T-cell (primary cell): ENCODE results near the gene ZFP1. TPM values are rescaled to one million over a fixed set of nuclear protein-coding genes. Genes with fewer than 3 reads are reported as not detected.
A peak's percentile ranks its signal among the peaks of the same experiment; 100 is the strongest.

Source experiments
- ATAC-seq, 4 experiments: fragments of 200-7000 bp in 3 of 4; fragments of 150-1000 bp in 1 of 4; cut with Tn5 transposase; replicated peaks in 1 of 4; 1 replicate in 3 of 4; 2 replicates in 1 of 4; pipeline ENCODE4 v1.10.0; 2021; ENCODE audit warnings: moderate library complexity in 3 of 4, mild to moderate bottlenecking in 2 of 4, moderate number of reproducible peaks in 1 of 4
- CTCF ChIA-PET, 2 donors: fragments of 300-600 bp; sonication (Branson Sonifier 250); formaldehyde crosslinking; loops; one replicate each; lab custom pipeline; 2022; ENCODE audit warnings: antibody characterized with exemption in 2 of 2; lab: Charles Lee
- POLR2A ChIA-PET, 2 donors: fragments of 300-600 bp; sonication (Branson Sonifier 250); formaldehyde crosslinking; loops; one replicate each; lab custom pipeline; 2022; ENCODE audit warnings: antibody characterized with exemption in 2 of 2; lab: Charles Lee
- DNase-seq, 35 experiments: peaks; one replicate each; pipeline versions ENCODE4 v3.0.0 to v3.0.0-alpha.2; 2013 to 2023
- H3K27ac ChIP-seq: one replicate; pipeline ENCODE4 v1.5.1; 2013; ENCODE audit warnings: low read length
- H3K27me3 ChIP-seq, 2 experiments: replicated peaks in 1 of 2; 1 replicate in 1 of 2; 2 replicates in 1 of 2; pipeline versions ENCODE4 v1.6.1 to v1.7.0; 2013; ENCODE audit warnings: low read length in 1 of 2, mixed read lengths in 1 of 2; ENCODE audit not compliant: control insufficient read depth in 2 of 2, insufficient read depth in 2 of 2; ENCODE audit errors: extremely low read depth in 1 of 2
- H3K36me3 ChIP-seq, 2 donors: 1 replicate in 1 of 2; 2 replicates in 1 of 2; pipeline versions ENCODE4 v1.6.1 to v1.7.0; 2013; ENCODE audit warnings: low read length in 1 of 2; ENCODE audit not compliant: control insufficient read depth in 2 of 2, insufficient read depth in 1 of 2; ENCODE audit errors: extremely low read depth in 1 of 2
- H3K4me1 ChIP-seq, 2 experiments: 1 replicate in 1 of 2; 2 replicates in 1 of 2; pipeline versions ENCODE4 v1.6.1 to v1.7.0; 2013; ENCODE audit warnings: low read length in 2 of 2, mixed read lengths in 1 of 2; ENCODE audit not compliant: insufficient read depth in 2 of 2, control insufficient read depth in 1 of 2; ENCODE audit errors: extremely low read depth in 1 of 2
- H3K4me3 ChIP-seq, 2 donors: 1 replicate in 1 of 2; 2 replicates in 1 of 2; pipeline versions ENCODE4 v1.5.1 to v1.7.0; 2013; ENCODE audit warnings: mild to moderate bottlenecking in 2 of 2, low read length in 1 of 2, moderate library complexity in 1 of 2; ENCODE audit not compliant: control insufficient read depth in 1 of 2; ENCODE audit errors: extremely low read depth in 1 of 2
- H3K9me3 ChIP-seq: 2 replicates; pipeline ENCODE4 v1.7.0; 2013
- H3K27ac Mint-ChIP-seq, 2 donors: one replicate each; pipeline ENCODE4 v1.8.0; 2020 to 2021; ENCODE audit warnings: mild to moderate bottlenecking in 2 of 2, mixed read lengths in 2 of 2
- H3K27me3 Mint-ChIP-seq, 2 donors: one replicate each; pipeline ENCODE4 v1.8.0; 2021 to 2022; ENCODE audit warnings: mixed read lengths in 2 of 2
- H3K36me3 Mint-ChIP-seq: one replicate; pipeline ENCODE4 v1.8.0; 2021; ENCODE audit warnings: mixed read lengths
- H3K4me1 Mint-ChIP-seq, 3 donors: one replicate each; pipeline ENCODE4 v1.8.0; 2020 to 2022; ENCODE audit warnings: mixed read lengths in 3 of 3, mild to moderate bottlenecking in 1 of 3
- H3K4me3 Mint-ChIP-seq, 3 donors: one replicate each; pipeline ENCODE4 v1.8.0; 2020 to 2022; ENCODE audit warnings: mild to moderate bottlenecking in 3 of 3, mixed read lengths in 3 of 3, moderate library complexity in 3 of 3
- H3K9me3 Mint-ChIP-seq, 3 donors: one replicate each; pipeline ENCODE4 v1.8.0; 2020 to 2022; ENCODE audit warnings: mixed read lengths in 3 of 3
- WGBS: methylation state at CpG from one replicate; pipeline ENCODE4 v1.1.5; 2013; ENCODE audit warnings: missing lambda C conversion rate; ENCODE audit not compliant: insufficient coverage; 5-methylcytosine and 5-hydroxymethylcytosine counted together
- total RNA-seq, 35 experiments: library from RNA in 6 of 35; stranded (reverse) in 6 of 35; fragments of 120-200 nt in 1 of 35; gene quantifications; one replicate each; pipeline versions ENCODE4 v1.2.1 to v1.2.4 and lab custom pipeline; 2013 to 2026

ZFP1 gene
- total RNA-seq, 5 donors from 2014 or later (not counting 1 experiment from before 2014, with no cell fraction given) = 10.1 to 15.6 (median 14.4) TPM

DNA sequence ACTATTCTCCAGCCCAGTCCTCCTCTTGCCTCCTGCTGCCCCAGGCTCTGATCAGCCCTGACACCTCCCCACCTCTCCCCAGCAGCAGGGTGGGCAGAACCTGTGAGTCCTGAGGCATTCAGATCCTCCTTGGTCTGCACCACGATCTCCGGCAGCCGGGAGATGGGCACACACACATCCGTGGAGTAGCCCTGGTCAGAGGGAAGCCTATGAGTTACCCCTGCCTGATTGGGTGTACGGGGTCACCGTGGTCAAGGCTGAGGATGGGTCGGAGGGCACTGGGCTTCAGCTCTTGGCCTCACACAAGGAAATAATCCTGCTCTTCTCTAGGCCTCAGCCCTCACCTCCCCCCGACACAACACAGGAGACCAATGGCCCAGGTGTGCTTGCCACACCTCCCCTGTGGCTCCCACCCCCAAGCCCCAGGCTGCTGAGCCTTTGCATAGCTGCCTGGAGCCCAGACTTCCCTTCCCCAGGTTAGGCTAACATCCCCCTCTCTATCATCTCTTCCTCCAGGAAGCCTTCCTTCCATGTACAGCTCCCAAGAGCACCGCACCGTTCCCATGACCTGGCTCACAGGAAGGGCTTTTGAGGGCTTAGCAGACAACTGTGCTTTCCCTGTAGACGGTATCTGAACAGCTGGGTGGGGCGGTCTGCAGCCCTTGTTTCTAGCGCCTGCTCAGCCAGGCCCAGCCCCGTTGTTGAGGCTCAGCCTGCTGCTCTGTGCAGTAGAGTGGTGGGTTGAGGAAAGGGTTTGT lies 35.4 kb upstream of the ZFP1 start:
- CTCF ChIA-PET = interaction anchor here in 1 of 2 donors (1.2 kb wide), 1 partner anchor 48 kb away, joined by 3 read pairs; no protein-coding TSS in a partner anchor

GRCh38 chr16:75113541-75114121 lies 34.7 kb upstream of the ZFP1 start:
- WGBS = 96% methylated on average over 19 of the region's 20 CpGs
- POLR2A ChIA-PET = no interaction called here

More for the DNA sequence above, 35.4 kb upstream of the ZFP1 start:
- H3K27ac ChIP-seq = no peak overlapping the region
- POLR2A ChIA-PET = no interaction called here
- WGBS = 72% methylated on average over 12 of the region's 14 CpGs
- peaks cover 0 to 34% of the 10 kb centered on the region in 2 experiments for H3K27me3 ChIP-seq
- Mint-ChIP-seq H3K27ac (no peak overlapping the region), H3K4me3 (no peak overlapping the region), H3K9me3 (no peaks in the 10 kb centered on the region), H3K4me1 (peaks cover 28 to 35% (median 33%) of the 10 kb centered on the region in 3 donors), H3K27me3 (peaks cover 4 to 13% of the 10 kb centered on the region in 2 donors), H3K36me3 (no peaks in the 10 kb centered on the region)
- H3K4me3 ChIP-seq = no peak overlapping the region
- H3K36me3 ChIP-seq = no peaks in the 10 kb centered on the region
- peaks cover 22 to 41% of the 10 kb centered on the region in 2 experiments for H3K4me1 ChIP-seq
- no peak for DNase-seq
- no peaks in the 10 kb centered on the region for H3K9me3 ChIP-seq
- no peak for ATAC-seq

GRCh38 chr16:75114179-75114945 lies 34.0 kb upstream of the ZFP1 start:
- H3K27ac Mint-ChIP-seq = no peak overlapping the region
- Histone ChIP-seq H3K27ac (no peak overlapping the region), H3K36me3 (no peaks in the 10 kb centered on the region), H3K9me3 (no peaks in the 10 kb centered on the region), H3K27me3 (peaks cover 0 to 34% of the 10 kb centered on the region in 2 experiments), H3K4me3 (no peak overlapping the region), H3K4me1 (peaks cover 14 to 32% of the 10 kb centered on the region in 2 experiments)
- DNase-seq = no peak
- peaks cover 4 to 13% of the 10 kb centered on the region in 2 donors for H3K27me3 Mint-ChIP-seq
- ATAC-seq = no peak
- H3K9me3 Mint-ChIP-seq = no peaks in the 10 kb centered on the region
- peaks cover 17 to 22% (median 20%) of the 10 kb centered on the region in 3 donors for H3K4me1 Mint-ChIP-seq
- ChIA-PET CTCF (no interaction called here), POLR2A (no interaction called here)
- WGBS = 94% methylated on average over 42 of the region's 44 CpGs
- H3K4me3 Mint-ChIP-seq = no peak overlapping the region
- H3K36me3 Mint-ChIP-seq = no peaks in the 10 kb centered on the region

More at GRCh38 chr16:75113541-75114121, 34.7 kb upstream of the ZFP1 start:
- Mint-ChIP-seq H3K4me3 (no peak overlapping the region), H3K36me3 (no peaks in the 10 kb centered on the region), H3K4me1 (peaks cover 24 to 29% (median 28%) of the 10 kb centered on the region in 3 donors), H3K27me3 (peaks cover 4 to 13% of the 10 kb centered on the region in 2 donors), H3K9me3 (no peaks in the 10 kb centered on the region), H3K27ac (no peak overlapping the region)
- H3K27me3 ChIP-seq = peaks cover 0 to 34% of the 10 kb centered on the region in 2 experiments
- no peak for ATAC-seq
- H3K9me3 ChIP-seq = no peaks in the 10 kb centered on the region
- CTCF ChIA-PET = interaction anchor here in 1 of 2 donors (1.2 kb wide), 1 partner anchor 49 kb away, joined by 3 read pairs; no protein-coding TSS in a partner anchor
- no peak overlapping the region for H3K27ac ChIP-seq
- no peak overlapping the region for H3K4me3 ChIP-seq
- no peaks in the 10 kb centered on the region for H3K36me3 ChIP-seq
- peaks cover 22 to 39% of the 10 kb centered on the region in 2 experiments for H3K4me1 ChIP-seq
- DNase-seq = no peak

GRCh38 chr16:75114946-75115825 lies 33.1 kb upstream of the ZFP1 start:
- no peaks in the 10 kb centered on the region for H3K36me3 ChIP-seq
- H3K4me3 Mint-ChIP-seq = no peak overlapping the region
- ATAC-seq (no peak), DNase-seq (no peak)
- no peaks in the 10 kb centered on the region for H3K9me3 ChIP-seq
- no peaks in the 10 kb centered on the region for H3K36me3 Mint-ChIP-seq
- H3K27ac Mint-ChIP-seq = no peak overlapping the region
- peaks cover 0 to 29% of the 10 kb centered on the region in 2 experiments for H3K27me3 ChIP-seq
- 92% methylated on average over 29 of the region's 45 CpGs for WGBS
- peaks cover 4 to 13% of the 10 kb centered on the region in 2 donors for H3K27me3 Mint-ChIP-seq
- ChIA-PET CTCF (interaction anchor here in 1 of 2 donors (0.6 kb wide), 1 partner anchor 647 kb away, joined by 4 read pairs; no protein-coding TSS in a partner anchor), POLR2A (interaction anchor here in 1 of 2 donors (0.6 kb wide), 1 partner anchor 169 kb away, joined by 3 read pairs; no protein-coding TSS in a partner anchor)
- peaks cover 8 to 23% of the 10 kb centered on the region in 2 experiments for H3K4me1 ChIP-seq
- H3K27ac ChIP-seq = no peak overlapping the region
- H3K4me1 Mint-ChIP-seq = peaks cover 9 to 14% (median 12%) of the 10 kb centered on the region in 3 donors
- no peak overlapping the region for H3K4me3 ChIP-seq
- no peaks in the 10 kb centered on the region for H3K9me3 Mint-ChIP-seq

GRCh38 chr16:75116081-75116910 lies 32.0 kb upstream of the ZFP1 start, which contains the start of gene LDHD:
TSS of gene LDHD (minus strand) at chr16:75116780. CDS start at chr16:75116720, 60 bp downstream.
- ATAC-seq = peak in 2 of 4 experiments; percentile 45 to 50
- ChIA-PET POLR2A (interaction anchor here in 1 of 2 donors (0.6 kb wide), 1 partner anchor 168 kb away, joined by 3 read pairs; no protein-coding TSS in a partner anchor), CTCF (interaction anchor here in 1 of 2 donors (0.6 kb wide), 1 partner anchor 646 kb away, joined by 4 read pairs; no protein-coding TSS in a partner anchor)
- WGBS = 78% methylated on average over 6 of the region's 15 CpGs
- no peak within 1 kb of the TSS for H3K4me3 ChIP-seq
- peaks cover 0 to 12% of the 10 kb centered on the region in 2 experiments for H3K4me1 ChIP-seq
- no peak within 1 kb of the TSS for H3K27ac ChIP-seq
- H3K9me3 ChIP-seq = no peaks in the 10 kb centered on the region
- Mint-ChIP-seq H3K27ac (no peak within 1 kb of the TSS), H3K27me3 (peaks cover 4 to 12% of the 10 kb centered on the region in 2 donors), H3K4me1 (peaks cover 0 to 3% (median under 1%) of the 10 kb centered on the region in 3 donors), H3K4me3 (peak within 1 kb of the TSS in 2 of 3 donors; percentile 19 to 36), H3K36me3 (no peaks in the 10 kb centered on the region), H3K9me3 (peaks cover 0 to 1% (median under 1%) of the 10 kb centered on the region in 3 donors)
- H3K36me3 ChIP-seq = no peaks in the 10 kb centered on the region
- no peak for DNase-seq
- peaks cover 0 to 28% of the 10 kb centered on the region in 2 experiments for H3K27me3 ChIP-seq
